ENCODE results near the gene ARPIN.

DNA sequence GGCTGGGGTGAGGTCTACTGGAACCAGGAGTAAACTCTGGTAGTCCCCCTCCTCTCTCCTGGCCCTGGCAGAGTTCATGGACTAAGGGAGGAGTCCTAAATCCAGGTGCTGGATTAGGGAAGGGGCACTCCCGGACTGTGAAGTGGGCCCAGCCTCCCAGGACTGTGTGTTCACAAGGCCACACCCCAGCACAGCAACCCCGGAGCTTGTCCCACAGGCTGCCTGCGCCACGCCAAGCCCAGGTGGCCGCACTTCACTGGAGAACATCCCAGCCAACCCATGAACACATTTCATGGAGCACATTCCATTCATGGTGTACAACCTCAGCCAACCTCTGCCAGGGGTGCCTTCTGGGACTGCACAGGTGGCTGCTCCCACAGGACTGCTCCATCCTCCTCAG, 8.2 kb downstream of the ARPIN start:
- TF ChIP-seq EZH2 (IDR thresholded peaks at IDR 0.05) (no peak), POLR2AphosphoS5 (IDR thresholded peaks at IDR 0.05; ENCODE audit: borderline replicate concordance, low read depth, low read length) (no peak), FOXP2 (optimal IDR thresholded peaks at IDR 0.05; ENCODE audit: control extremely low read depth, extremely low read length, insufficient read depth) (no peak)

Data from SK-N-MC (cell line).